ENCODE measurements around the gene GXYLT2.

- TF ChIP-seq, protein P1, sequence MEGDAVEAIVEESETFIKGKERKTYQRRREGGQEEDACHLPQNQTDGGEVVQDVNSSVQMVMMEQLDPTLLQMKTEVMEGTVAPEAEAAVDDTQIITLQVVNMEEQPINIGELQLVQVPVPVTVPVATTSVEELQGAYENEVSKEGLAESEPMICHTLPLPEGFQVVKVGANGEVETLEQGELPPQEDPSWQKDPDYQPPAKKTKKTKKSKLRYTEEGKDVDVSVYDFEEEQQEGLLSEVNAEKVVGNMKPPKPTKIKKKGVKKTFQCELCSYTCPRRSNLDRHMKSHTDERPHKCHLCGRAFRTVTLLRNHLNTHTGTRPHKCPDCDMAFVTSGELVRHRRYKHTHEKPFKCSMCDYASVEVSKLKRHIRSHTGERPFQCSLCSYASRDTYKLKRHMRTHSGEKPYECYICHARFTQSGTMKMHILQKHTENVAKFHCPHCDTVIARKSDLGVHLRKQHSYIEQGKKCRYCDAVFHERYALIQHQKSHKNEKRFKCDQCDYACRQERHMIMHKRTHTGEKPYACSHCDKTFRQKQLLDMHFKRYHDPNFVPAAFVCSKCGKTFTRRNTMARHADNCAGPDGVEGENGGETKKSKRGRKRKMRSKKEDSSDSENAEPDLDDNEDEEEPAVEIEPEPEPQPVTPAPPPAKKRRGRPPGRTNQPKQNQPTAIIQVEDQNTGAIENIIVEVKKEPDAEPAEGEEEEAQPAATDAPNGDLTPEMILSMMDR (conservative IDR thresholded peaks at IDR 0.05 in 1 of 2, IDR thresholded peaks at IDR 0.05 in 1 of 2; ENCODE audit: low read depth in 1 of 2, low read length in 2 of 2): no peak
- no peak for TF ChIP-seq EZH2 (IDR thresholded peaks at IDR 0.05; ENCODE audit: low read length, missing control alignments)
These were observed 108.3 kb downstream of the GXYLT2 start for GRCh38 chr3:72996121-72996472.
